Measurements from ENCODE around the gene TMEM72.

TMEM72 gene

DNA sequence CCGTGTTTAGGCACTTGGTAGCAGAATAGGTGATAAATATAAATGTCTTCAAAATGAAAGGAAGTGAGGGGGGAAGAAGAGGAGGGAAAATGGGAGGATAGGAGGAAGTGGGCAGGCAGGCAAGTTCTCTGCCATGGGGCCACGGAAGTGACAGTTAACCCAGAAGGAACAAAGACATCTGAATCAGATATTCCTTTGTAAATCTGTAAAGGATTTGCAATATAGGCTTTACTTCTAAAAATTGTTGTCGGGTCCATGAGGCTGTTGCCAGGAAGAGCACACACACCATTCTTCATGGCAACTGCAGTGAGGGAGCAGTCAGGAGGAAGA, 24.8 kb downstream of the TMEM72 start:
- no peak for TF ChIP-seq CTCF (IDR thresholded peaks at IDR 0.05; ENCODE audit: extremely low read depth, missing control alignments)

DNA sequence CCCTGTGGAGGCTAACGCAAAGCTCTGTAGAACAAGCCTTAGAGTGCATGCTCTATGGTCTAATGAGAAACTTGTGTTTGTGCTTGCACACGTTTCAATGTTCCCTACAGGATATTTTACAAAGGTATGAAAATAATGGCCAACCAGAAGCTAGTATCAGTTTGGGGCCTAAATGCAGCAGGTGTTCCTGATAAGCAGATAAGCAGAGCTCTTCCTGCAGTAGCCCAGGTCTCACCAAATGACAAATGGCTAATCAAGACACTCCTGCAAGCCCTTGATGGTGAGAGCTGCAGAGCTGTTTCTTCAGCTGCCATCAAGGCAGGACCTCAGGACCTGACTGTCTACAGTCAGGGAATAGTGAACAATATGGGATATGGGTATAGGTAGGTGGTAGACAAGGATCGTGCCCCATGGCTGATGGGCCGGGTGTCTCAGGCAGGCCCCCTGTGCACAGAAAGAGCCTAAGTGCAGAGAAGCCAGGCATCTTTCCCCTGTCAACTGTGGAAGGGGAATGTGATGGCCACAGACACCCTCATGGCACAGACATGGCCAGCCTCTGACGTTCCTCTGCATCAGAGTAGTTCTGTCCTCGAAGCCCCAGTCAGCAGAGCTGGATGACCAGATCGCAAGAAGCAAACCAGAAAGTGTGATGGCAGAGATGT, 25.3 kb downstream of the TMEM72 start:
- no peak for DNase-seq (ENCODE audit: low spot score)
- TF ChIP-seq CTCF (IDR thresholded peaks at IDR 0.05; ENCODE audit: extremely low read depth, missing control alignments): no peak

More for the DNA sequence above, 24.8 kb downstream of the TMEM72 start:
- DNase-seq (ENCODE audit: low spot score): no peak

GRCh38 chr10:44937196-44938005, 26.3 kb downstream of the TMEM72 start:
- TF ChIP-seq CTCF (IDR thresholded peaks at IDR 0.05; ENCODE audit: extremely low read depth, missing control alignments): no peak
- no peak for DNase-seq (ENCODE audit: low spot score)

GRCh38 chr10:44938956-44939355, 27.8 kb downstream of the TMEM72 start:
- DNase-seq (ENCODE audit: low spot score): no peak
- no peak for TF ChIP-seq CTCF (IDR thresholded peaks at IDR 0.05; ENCODE audit: extremely low read depth, missing control alignments)

DNA sequence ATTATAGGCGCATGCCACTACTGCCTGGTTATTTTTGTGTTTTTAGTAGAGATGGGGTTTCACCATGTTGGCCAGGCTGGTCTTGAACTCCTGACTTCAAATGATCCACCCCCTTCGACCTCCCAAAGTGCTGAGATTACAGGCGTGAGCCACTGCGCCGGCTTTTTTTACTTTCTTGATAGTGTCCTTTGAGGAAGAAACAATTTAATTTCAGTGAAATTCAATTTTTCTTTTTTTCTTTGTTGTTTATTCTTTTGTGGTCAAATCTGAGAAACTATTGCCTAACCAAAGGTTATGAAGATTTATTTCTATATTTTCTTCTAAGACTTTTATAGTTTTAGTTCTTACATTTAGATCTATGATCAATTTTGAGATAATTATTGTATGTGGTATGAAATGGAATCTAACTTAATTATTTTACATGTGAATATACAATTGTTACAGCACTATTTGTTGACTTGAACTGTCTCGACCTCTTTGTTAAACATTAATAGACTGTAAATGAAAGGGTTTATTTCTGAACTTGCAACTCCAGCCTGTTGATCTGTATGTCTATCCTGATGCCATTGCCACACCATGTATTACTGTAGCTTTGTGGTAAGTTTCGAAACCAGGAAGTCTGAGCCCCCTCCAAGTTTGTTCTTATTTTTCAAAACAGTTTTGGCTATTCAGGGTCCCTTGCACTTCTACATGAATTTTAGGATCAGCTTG, 28.7 kb downstream of the TMEM72 start:
- DNase-seq (ENCODE audit: low spot score): no peak
- TF ChIP-seq CTCF (IDR thresholded peaks at IDR 0.05; ENCODE audit: extremely low read depth, missing control alignments): no peak

GRCh38 chr10:44944354-44944753, 33.2 kb downstream of the TMEM72 start:
- no peak for TF ChIP-seq CTCF (IDR thresholded peaks at IDR 0.05; ENCODE audit: extremely low read depth, missing control alignments)
- DNase-seq (ENCODE audit: low spot score): no peak

GRCh38 chr10:44946205-44946604, 35.1 kb downstream of the TMEM72 start:
- no peak for TF ChIP-seq CTCF (IDR thresholded peaks at IDR 0.05; ENCODE audit: extremely low read depth, missing control alignments)
- DNase-seq (ENCODE audit: low spot score): no peak

Measured in GM20000 (cell line).